Measurements from ENCODE around the gene INAFM2. TPM values are rescaled to one million over a fixed set of nuclear protein-coding genes. Genes with fewer than 3 reads are reported as not detected.

INAFM2 gene
- total RNA-seq, 2 donors from 2014 or later: 63.8 to 79.2 TPM

GRCh38 chr15:40345867-40346578, 22.5 kb downstream of the INAFM2 start:
- Histone ChIP-seq H3K4me1 (ENCODE audit: control insufficient read depth in 1 of 2, low read depth in 2 of 2) (peaks cover 26 to 39% of the 10 kb centered on the region in 2 donors), H3K36me3 (no peaks in the 10 kb centered on the region), H3K27me3 (replicated peaks; ENCODE audit: insufficient read depth) (no peaks in the 10 kb centered on the region), H3K27ac (no peak overlapping the region), H3K4me3 (no peak overlapping the region), H3K9me3 (no peaks in the 10 kb centered on the region)
- no peak for TF ChIP-seq CTCF (IDR thresholded peaks at IDR 0.05)
- DNase-seq (ENCODE audit: low spot score) (no peak), ATAC-seq (ENCODE audit: insufficient number of reproducible peaks, low FRiP score, low read depth) (no peak)

DNA sequence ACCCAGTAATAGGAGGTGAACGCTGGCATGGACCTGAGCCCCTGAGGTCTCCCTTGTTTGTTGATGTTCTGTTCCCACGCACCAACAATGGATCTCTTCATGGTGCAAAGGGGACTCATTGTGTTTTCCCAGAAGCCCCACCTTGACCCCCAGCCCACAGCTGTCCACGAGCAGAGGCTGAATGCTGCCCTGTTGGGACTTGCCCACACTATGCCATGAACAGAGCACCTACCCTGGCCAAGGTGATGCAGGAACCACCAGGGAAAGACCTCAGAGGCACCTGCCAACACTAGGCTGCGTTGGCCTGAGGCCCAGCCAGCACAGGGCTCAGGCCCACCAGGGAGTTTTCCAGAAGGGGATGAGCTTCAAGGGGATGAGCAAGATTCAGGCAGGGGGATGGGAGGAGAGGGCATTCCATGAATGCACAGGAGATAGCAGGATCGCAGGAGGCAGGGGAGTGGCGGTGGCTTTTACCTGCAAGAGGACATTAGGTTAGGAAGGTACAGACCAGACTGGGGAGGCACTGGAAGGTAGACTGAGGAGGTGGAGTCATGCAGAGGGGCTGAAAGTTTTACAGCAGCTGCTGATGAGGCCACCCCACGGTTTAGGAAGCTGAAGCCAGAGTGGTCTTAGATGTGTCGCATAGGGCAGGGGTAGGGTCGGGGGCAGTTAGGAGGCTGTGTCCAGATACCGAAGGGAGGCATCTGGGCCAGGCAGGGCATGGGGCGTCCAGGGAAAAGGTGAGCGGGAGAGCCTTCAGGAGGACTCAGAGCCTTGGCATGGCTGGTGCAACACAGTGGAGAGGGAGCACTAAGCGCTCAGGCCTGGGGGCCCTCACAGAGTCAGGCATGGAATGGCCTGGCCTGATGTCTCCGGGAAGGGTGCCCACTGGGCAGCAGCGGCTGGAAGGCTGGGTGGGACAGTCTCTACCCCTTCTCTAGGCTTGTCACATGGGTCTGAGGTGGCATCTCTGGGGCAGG, 23.4 kb downstream of the INAFM2 start:
- no peak for ATAC-seq (ENCODE audit: insufficient number of reproducible peaks, low FRiP score, low read depth)
- H3K9me3 ChIP-seq: no peaks in the 10 kb centered on the region
- no peaks in the 10 kb centered on the region for H3K36me3 ChIP-seq
- no peaks in the 10 kb centered on the region for H3K27me3 ChIP-seq (replicated peaks; ENCODE audit: insufficient read depth)
- no peak for TF ChIP-seq CTCF (IDR thresholded peaks at IDR 0.05)
- no peak overlapping the region for H3K27ac ChIP-seq
- H3K4me1 ChIP-seq (ENCODE audit: control insufficient read depth in 1 of 2, low read depth in 2 of 2): peaks cover 19 to 30% of the 10 kb centered on the region in 2 donors
- no peak overlapping the region for H3K4me3 ChIP-seq
- no peak for DNase-seq (ENCODE audit: low spot score)

- Histone ChIP-seq H3K27me3 (replicated peaks; ENCODE audit: insufficient read depth) (no peaks in the 10 kb centered on the region), H3K4me1 (ENCODE audit: control insufficient read depth in 1 of 2, low read depth in 2 of 2) (peaks cover 14 to 23% of the 10 kb centered on the region in 2 donors), H3K4me3 (no peak overlapping the region), H3K36me3 (no peaks in the 10 kb centered on the region), H3K9me3 (no peaks in the 10 kb centered on the region), H3K27ac (no peak overlapping the region)
- DNase-seq (ENCODE audit: low spot score): no peak
- no peak for TF ChIP-seq CTCF (IDR thresholded peaks at IDR 0.05)
- ATAC-seq (ENCODE audit: insufficient number of reproducible peaks, low FRiP score, low read depth): no peak
Observed at GRCh38 chr15:40347559-40348473, 24.3 kb downstream of the INAFM2 start.

GRCh38 chr15:40348474-40348870, 25.0 kb downstream of the INAFM2 start:
- Histone ChIP-seq H3K9me3 (no peaks in the 10 kb centered on the region), H3K27me3 (replicated peaks; ENCODE audit: insufficient read depth) (no peaks in the 10 kb centered on the region), H3K4me1 (ENCODE audit: control insufficient read depth in 1 of 2, low read depth in 2 of 2) (peaks cover 8 to 16% of the 10 kb centered on the region in 2 donors), H3K27ac (no peak overlapping the region), H3K4me3 (no peak overlapping the region), H3K36me3 (no peaks in the 10 kb centered on the region)
- DNase-seq (ENCODE audit: low spot score) (no peak), ATAC-seq (ENCODE audit: insufficient number of reproducible peaks, low FRiP score, low read depth) (no peak)
- TF ChIP-seq CTCF (IDR thresholded peaks at IDR 0.05): no peak

All from thoracic aorta (tissue), 2 donors.